NCI-H1048 (cell line): ENCODE results near the gene MCC.
"Not testable (repeated sequence)": the region's sequence is repeated elsewhere in the genome, so short reads cannot be mapped to it uniquely, and the experiment has no call there.

Experiments used
- DNase-seq: peaks from one replicate; lab custom pipeline; 2025; lab: John Stamatoyannopoulos, UW

Gene MCC

GRCh38 chr5:113425909-113426308 is 62.3 kb downstream of the MCC start:
- no peak for DNase-seq

DNA sequence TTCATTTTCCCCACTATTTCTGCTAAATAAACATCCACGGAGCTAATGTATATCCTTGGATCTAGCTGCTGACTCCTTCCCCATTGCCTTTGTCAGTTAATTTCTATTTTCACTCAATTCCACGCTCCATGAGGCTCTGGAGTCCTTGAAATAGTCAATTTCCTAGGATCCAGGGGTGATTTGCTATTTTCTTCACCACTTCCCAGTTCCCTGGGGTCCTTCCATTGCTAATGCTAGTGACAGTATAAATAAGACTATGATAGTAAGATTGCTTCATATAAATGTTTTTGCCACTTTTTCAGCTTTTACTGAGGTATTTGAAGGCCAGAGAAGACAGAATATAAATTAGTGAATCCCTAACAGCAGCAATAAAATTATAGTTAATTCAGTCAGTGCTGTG is 66.6 kb downstream of the MCC start:
- DNase-seq: no peak

DNA sequence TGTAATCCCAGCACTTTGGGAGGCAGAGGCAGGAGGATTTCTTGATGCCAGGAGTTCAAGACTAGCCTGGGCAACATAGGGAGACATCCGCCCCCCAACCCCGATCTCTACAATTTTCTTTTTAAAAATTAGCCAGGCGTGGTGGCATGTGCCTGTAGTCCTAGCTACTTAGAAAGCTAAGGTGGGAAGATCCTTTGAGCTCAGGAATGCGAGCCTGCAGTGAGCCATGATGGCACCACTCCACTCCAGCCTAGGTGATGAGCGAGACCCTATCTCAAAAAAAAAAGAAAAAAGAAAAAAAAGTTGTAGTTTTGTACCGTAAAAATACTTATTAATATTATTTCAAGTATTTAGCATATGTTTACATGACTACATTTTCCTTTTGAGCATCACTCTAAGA is 82.7 kb downstream of the MCC start:
- no peak for DNase-seq

DNA sequence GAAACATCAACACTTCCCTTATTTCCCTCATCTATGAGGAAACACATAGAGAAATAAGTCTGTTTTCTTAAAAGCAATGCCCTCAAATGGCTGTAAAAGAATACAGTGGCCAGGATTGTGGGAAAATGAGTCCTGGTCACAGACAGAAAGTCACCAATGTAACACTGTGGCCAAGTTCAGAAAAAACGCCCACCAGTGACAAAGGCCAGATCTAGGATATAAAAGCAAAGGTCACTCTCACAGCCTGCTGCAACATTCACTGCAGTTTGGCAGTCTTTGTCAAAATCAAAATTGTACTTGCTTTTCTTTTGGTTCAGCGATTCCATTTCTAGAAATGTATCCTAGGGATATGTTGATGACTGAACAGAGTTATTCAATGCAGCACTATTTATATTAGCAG is 84.0 kb downstream of the MCC start:
- no peak for DNase-seq

DNA sequence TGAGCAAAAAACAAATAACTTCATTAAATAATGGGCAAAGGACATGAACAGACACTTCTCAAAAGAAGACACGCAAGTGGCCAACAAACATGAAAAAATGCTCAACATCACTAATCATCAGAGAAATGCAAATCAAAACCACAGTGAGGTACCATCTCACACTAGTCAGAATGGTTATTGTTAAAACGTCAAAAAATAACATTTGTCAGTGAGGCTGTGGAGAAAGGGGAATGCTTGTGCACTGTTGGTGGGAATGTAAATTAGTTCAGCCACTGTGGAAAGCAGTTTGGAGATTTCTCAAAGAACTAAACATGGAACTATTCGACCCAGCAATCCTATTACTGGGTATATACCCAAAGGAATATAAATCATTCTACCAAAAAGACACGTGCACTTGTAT is 90.3 kb downstream of the MCC start:
- not testable (repeated sequence) for DNase-seq

GRCh38 chr5:113397046-113397445 is 91.2 kb downstream of the MCC start:
- no peak for DNase-seq

DNA sequence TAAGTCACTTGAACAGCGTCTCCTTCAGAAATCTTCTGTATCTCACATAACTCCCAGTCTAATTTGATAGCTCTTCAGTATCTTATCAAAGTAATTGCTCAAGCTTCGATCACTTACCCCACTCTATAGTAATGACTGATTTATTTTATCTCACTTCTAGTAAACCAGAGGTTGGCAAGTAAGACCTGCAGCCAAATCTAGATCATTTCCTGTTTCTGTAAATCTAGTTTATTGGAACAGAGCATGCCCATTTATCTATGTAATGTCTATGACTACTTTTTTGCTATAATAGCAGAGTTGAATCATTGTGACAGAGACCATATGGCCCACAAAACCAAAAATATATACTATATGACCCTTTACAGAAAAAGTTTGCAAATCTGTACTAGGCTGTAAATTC is 93.6 kb downstream of the MCC start:
- DNase-seq: no peak

DNA sequence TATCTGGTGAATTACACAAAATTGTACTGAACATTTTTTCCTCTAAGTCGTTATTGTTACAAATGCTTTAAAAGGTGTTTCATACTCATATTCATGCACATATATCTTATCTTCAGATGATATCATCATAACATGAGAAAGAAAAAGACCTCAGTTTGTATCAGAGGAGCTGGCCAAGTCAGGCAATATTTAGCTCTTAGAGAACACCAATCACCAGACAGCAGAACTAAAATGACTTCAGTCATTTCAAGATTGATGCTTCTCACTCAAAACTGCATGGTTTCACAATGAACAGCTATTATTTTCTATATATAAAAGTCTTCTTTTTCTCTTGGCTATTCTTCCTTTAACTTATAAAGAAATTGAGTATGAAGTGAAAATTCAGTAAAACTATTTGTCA is 98.0 kb downstream of the MCC start:
- no peak for DNase-seq

DNA sequence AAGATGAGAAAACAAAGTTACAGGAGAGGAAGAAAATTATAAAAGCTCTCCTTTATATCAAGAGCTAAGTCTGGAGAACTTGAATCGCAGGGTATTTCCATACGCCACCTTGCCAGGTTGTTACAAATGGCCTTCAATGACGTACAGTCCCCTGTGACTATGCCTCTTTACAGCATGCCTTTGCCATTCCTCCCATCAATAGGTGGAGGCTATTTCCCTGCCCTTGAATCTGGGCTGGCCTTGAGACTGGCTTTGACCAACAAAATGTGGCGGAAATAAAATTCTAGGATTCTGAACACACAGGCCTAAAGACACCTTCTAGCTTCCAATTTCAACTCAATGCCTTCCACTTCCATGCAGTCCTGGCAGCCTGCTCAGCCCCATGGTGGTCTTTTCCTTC is 99.1 kb downstream of the MCC start:
- no peak for DNase-seq

GRCh38 chr5:113387844-113388243 is 100.4 kb downstream of the MCC start:
- DNase-seq: no peak

- no peak for DNase-seq
Measured at GRCh38 chr5:113384782-113385285, 103.4 kb downstream of the MCC start.

DNA sequence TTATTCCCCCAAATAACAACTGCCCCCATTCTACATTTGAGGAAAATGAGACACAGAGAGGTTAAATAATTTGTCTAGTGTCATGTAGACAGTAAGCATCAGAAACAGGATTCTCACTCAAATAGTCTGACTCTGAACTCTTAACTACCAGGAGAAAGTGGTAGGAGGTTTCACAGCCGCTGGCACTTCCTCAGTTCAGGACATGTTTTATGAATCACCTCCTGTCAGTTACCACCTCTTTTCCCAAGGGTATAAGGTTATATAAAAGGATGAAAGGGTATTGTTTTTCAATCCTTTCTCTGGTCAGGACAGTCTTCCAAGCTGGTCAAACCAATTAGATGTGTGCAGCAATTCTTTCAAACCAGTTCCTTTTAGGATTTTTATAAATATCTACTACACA is 105.5 kb downstream of the MCC start:
- DNase-seq: no peak

GRCh38 chr5:113381791-113382190 is 106.5 kb downstream of the MCC start:
- DNase-seq: no peak

- no peak for DNase-seq
Measured at GRCh38 chr5:113380807-113381326, 107.4 kb downstream of the MCC start.

- no peak for DNase-seq
Measured at GRCh38 chr5:113379936-113380806, 108.1 kb downstream of the MCC start.

GRCh38 chr5:113378959-113379541 is 109.2 kb downstream of the MCC start:
- DNase-seq: no peak

DNA sequence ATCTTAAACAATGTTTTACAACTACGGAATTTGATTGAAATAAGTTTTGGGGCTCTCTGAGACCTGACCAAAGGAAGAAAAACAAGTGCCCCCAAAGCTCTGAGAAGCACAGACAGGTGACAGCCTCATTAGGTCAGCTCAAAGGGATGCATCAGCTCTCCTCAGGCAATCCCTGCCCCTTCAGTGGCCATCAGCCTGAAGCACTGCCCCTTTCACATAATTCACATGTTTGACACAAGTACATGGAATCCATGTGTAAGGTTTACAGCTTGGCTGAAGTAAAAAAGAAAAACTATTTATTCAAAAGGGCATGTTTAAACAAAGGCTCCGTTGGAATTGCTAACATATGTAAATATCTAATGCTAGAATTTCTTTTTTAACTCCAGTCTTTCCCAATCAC is 109.7 kb downstream of the MCC start:
- DNase-seq: no peak

- no peak for DNase-seq
Measured at GRCh38 chr5:113378081-113378480, 110.2 kb downstream of the MCC start.

GRCh38 chr5:113376640-113377039 is 111.6 kb downstream of the MCC start:
- DNase-seq: no peak

DNA sequence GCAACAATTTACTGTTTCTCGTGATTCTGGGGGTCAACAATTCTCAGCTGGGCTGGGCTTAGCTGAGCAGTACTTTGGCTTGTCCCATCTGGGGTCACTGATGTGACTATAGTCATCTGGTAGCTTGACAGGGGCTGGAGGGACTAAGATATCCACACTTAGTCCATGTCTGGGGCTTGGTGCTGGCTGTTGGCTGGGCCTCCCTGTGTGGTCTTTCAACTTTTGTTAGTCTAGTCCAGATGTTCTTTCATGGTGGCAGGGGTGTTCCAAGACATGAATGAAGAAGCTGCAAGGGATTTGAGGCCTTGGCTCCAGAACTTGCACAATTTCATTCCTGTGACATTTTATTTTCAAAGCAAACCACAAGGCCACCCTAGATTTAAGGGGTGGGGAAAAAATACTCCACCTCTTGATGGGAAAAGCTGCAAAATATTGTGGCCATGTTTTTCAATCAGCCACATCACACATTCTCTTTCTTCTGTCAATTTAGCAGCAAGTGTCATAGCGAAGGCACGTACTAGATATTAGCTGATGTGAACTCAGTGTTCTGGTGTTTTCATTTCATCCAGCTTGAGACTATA is 112.7 kb downstream of the MCC start:
- DNase-seq: no peak

GRCh38 chr5:113373426-113373825 is 114.8 kb downstream of the MCC start:
- DNase-seq: no peak

DNA sequence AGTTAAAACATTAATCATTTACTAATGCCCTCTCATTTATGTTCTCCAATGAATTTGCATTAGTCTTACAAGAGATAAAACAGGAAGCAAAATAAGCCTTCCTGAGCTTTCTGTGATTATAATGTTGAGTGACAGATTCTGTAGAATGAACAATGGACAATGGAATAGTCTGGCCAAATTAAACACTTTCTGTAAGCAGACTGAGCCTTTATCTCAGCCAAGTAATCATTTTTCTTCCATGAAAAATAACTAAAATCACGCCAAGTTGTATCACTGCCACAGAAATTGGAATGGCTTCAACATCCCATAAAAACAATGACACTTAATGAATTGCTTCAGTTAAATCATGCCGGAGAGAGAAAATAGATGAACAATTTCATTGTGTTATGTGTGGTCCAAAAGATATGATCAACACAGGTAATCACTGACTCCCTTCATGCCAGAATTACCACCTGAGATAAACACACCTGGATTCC is 116.5 kb downstream of the MCC start:
- DNase-seq: no peak

- no peak for DNase-seq
Measured at GRCh38 chr5:113367586-113367985, 120.7 kb downstream of the MCC start.
